ENCODE measurements around the gene ARL8A.
"Not testable (repeated sequence)": the region's sequence is repeated elsewhere in the genome, so short reads cannot be mapped to it uniquely, and the experiment has no call there.

- not testable (repeated sequence) for TF ChIP-seq CTCF, POLR2A (IDR thresholded peaks at IDR 0.05)
These were observed 36.2 kb upstream of the ARL8A start for GRCh38 chr1:202180751-202181139.
